ENCODE results near the gene CREM. TPM values are rescaled to one million over a fixed set of nuclear protein-coding genes. Genes with fewer than 3 reads are reported as not detected.

Gene CREM
- total RNA-seq, 5 donors from 2014 or later (not counting 1 experiment from before 2014, with no cell fraction given) = 20.6 to 57.2 (median 26.0) TPM

DNA sequence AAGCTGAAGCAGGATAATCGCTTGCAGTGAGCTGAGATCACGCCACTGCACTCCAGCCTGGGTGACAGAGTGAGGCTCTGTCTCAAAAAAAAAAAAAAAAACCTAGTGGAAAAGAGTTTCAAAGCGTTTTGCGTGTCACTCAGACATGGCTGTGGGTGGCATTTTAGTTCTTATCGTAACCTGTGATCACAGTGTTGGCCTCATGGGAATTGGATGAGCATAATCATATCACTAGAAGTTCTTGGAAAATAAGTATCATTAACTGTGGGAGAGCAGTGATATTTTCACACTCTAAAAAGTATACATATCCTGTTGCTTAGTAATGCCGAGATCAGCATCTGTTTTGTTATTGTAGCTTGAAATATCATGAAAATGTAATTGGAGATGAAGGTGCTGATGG lies 92.6 kb downstream of the CREM start:
- H3K4me1 Mint-ChIP-seq = peaks cover 11 to 31% (median 20%) of the 10 kb centered on the region in 3 donors
- WGBS (ENCODE audit: insufficient coverage) = 25% methylated on average over 2 of the region's 6 CpGs
- Histone ChIP-seq H3K4me3 (ENCODE audit: control insufficient read depth in 1 of 2, extremely low read depth in 1 of 2, low read length in 1 of 2) (no peak overlapping the region), H3K27ac (ENCODE audit: low read length) (no peak overlapping the region), H3K9me3 (no peaks in the 10 kb centered on the region), H3K27me3 (replicated peaks in 1 of 2; ENCODE audit: control insufficient read depth in 2 of 2, extremely low read depth in 1 of 2, insufficient read depth in 2 of 2, low read length in 1 of 2) (peaks cover 0 to 12% of the 10 kb centered on the region in 2 experiments), H3K36me3 (ENCODE audit: control insufficient read depth in 2 of 2, extremely low read depth in 1 of 2, insufficient read depth in 1 of 2, low read length in 1 of 2) (no peaks in the 10 kb centered on the region), H3K4me1 (ENCODE audit: control insufficient read depth in 1 of 2, extremely low read depth in 1 of 2, insufficient read depth in 2 of 2, low read length in 2 of 2) (peaks cover 0 to 5% of the 10 kb centered on the region in 2 experiments)
- no peak overlapping the region for H3K4me3 Mint-ChIP-seq
- no peak for DNase-seq
- ATAC-seq (replicated peaks in 1 of 4) = no peak
- H3K9me3 Mint-ChIP-seq = no peaks in the 10 kb centered on the region
- H3K36me3 Mint-ChIP-seq = no peaks in the 10 kb centered on the region
- peak overlapping the region in 1 of 2 donors; percentile 61 for H3K27ac Mint-ChIP-seq
- H3K27me3 Mint-ChIP-seq = no peaks in the 10 kb centered on the region
- CTCF ChIA-PET = interaction anchor here (0.6 to 4.3 kb wide), 9 partner anchors 14 to 202 kb away, joined by 3 to 44 read pairs (median 6); no protein-coding TSS in a partner anchor
- POLR2A ChIA-PET = interaction anchor here in 1 of 2 donors (0.6 to 1.6 kb wide), 4 partner anchors 19 to 113 kb away, joined by 3 to 8 read pairs (median 5); no protein-coding TSS in a partner anchor

DNA sequence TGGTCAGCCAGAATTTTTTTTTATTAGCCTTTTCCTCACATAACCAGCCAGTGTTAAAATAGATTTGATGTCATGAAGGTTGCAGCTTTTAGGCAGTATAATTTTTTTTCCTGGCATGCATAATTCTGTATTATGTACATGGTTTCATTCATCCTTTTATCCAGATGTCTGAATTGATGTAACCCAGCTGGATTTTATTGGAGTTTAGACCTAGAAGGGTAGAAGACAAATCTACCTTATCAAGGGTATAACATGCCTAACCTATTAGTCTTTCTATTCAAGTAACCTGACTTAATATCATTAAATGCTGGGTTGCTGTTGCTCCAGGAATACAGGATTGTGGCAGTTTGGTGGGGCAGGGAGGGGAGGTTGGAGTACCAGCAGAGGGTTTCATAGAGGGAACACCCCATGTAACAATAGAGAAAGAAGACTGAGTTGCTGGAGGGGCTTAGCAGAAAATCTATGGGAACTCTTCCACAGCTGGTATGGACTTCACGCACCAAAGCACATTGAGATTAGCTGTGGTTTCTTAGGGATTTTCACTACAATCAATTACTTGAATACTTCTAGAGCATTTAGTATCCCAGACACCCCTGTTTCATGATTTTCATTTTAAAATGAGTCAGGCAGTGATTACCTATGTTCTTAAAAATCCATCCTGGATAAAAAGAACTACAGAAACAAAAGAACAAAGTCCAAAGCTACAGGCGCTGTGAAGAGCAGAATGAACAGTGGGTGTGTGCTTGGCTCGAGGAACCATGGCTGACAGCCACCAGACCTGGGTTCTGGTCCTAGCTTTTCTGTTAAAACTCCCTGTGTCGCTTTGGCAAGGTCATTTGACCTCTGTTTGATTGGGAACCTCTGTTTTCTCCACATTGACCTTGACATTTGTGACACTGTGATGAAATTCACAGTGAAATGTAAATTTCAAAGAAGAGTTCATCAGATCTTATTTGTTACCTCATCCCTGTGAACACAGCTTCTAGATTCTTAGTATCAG lies 93.5 kb downstream of the CREM start:
- DNase-seq = no peak
- Histone ChIP-seq H3K4me1 (ENCODE audit: control insufficient read depth in 1 of 2, extremely low read depth in 1 of 2, insufficient read depth in 2 of 2, low read length in 2 of 2) (peaks cover 0 to 5% of the 10 kb centered on the region in 2 experiments), H3K27ac (ENCODE audit: low read length) (no peak overlapping the region), H3K4me3 (ENCODE audit: control insufficient read depth in 1 of 2, extremely low read depth in 1 of 2, low read length in 1 of 2) (no peak overlapping the region), H3K36me3 (ENCODE audit: control insufficient read depth in 2 of 2, extremely low read depth in 1 of 2, insufficient read depth in 1 of 2, low read length in 1 of 2) (no peaks in the 10 kb centered on the region), H3K27me3 (replicated peaks in 1 of 2; ENCODE audit: control insufficient read depth in 2 of 2, extremely low read depth in 1 of 2, insufficient read depth in 2 of 2, low read length in 1 of 2) (peaks cover 0 to 12% of the 10 kb centered on the region in 2 experiments), H3K9me3 (no peaks in the 10 kb centered on the region)
- Mint-ChIP-seq H3K4me3 (no peak overlapping the region), H3K27me3 (no peaks in the 10 kb centered on the region), H3K9me3 (peaks cover 0 to 1% (median 0%) of the 10 kb centered on the region in 3 donors), H3K4me1 (peaks cover 13 to 33% (median 20%) of the 10 kb centered on the region in 3 donors), H3K27ac (no peak overlapping the region), H3K36me3 (no peaks in the 10 kb centered on the region)
- CTCF ChIA-PET = interaction anchor here (0.5 to 1.3 kb wide), 8 partner anchors 24 to 344 kb away, joined by 3 to 11 read pairs (median 4); no protein-coding TSS in a partner anchor
- ATAC-seq (replicated peaks in 1 of 4) = no peak
- 55% methylated on average over 2 of the region's 4 CpGs for WGBS (ENCODE audit: insufficient coverage)
- POLR2A ChIA-PET = interaction anchor here in 1 of 2 donors (0.6 to 1.6 kb wide), 3 partner anchors 18 to 114 kb away, joined by 4 to 8 read pairs (median 6); no protein-coding TSS in a partner anchor

DNA sequence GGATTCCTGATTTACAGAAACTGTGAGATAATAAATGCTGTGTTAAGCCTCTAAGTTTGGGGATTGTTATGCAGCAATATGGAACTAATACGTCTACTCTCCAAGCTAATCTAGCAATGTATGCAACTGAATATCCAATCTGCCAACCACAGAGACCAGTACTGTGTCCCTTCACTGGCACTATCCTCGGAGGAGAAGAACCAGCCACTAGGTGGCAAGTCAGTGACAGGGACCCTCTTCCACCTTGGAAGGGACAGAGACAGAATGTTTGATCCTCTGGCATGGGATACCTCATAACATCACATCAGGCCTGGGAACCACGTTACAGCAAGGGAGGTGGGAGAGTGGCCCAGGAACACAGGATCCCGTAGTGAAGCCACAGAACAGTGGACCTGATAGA lies 96.4 kb downstream of the CREM start:
- Histone ChIP-seq H3K27me3 (replicated peaks in 1 of 2; ENCODE audit: control insufficient read depth in 2 of 2, extremely low read depth in 1 of 2, insufficient read depth in 2 of 2, low read length in 1 of 2) (peaks cover 0 to 12% of the 10 kb centered on the region in 2 experiments), H3K9me3 (no peaks in the 10 kb centered on the region), H3K4me3 (ENCODE audit: control insufficient read depth in 1 of 2, extremely low read depth in 1 of 2, low read length in 1 of 2) (no peak overlapping the region), H3K27ac (ENCODE audit: low read length) (no peak overlapping the region), H3K36me3 (ENCODE audit: control insufficient read depth in 2 of 2, extremely low read depth in 1 of 2, insufficient read depth in 1 of 2, low read length in 1 of 2) (no peaks in the 10 kb centered on the region), H3K4me1 (ENCODE audit: control insufficient read depth in 1 of 2, extremely low read depth in 1 of 2, insufficient read depth in 2 of 2, low read length in 2 of 2) (peaks cover 0 to 5% of the 10 kb centered on the region in 2 experiments)
- CTCF ChIA-PET = interaction anchor here in 1 of 2 donors (1.5 kb wide), 1 partner anchor 102 kb away, joined by 6 read pairs; no protein-coding TSS in a partner anchor
- peaks cover 14 to 20% (median 20%) of the 10 kb centered on the region in 3 donors for H3K4me1 Mint-ChIP-seq
- DNase-seq (no peak), ATAC-seq (replicated peaks in 1 of 4) (no peak)
- 81% methylated on average over 3 of the region's 4 CpGs for WGBS (ENCODE audit: insufficient coverage)
- no peak overlapping the region for H3K4me3 Mint-ChIP-seq
- H3K9me3 Mint-ChIP-seq = peaks cover 0 to 4% (median 0%) of the 10 kb centered on the region in 3 donors
- POLR2A ChIA-PET = no interaction called here
- no peak overlapping the region for H3K27ac Mint-ChIP-seq
- H3K27me3 Mint-ChIP-seq = no peaks in the 10 kb centered on the region
- no peaks in the 10 kb centered on the region for H3K36me3 Mint-ChIP-seq

DNA sequence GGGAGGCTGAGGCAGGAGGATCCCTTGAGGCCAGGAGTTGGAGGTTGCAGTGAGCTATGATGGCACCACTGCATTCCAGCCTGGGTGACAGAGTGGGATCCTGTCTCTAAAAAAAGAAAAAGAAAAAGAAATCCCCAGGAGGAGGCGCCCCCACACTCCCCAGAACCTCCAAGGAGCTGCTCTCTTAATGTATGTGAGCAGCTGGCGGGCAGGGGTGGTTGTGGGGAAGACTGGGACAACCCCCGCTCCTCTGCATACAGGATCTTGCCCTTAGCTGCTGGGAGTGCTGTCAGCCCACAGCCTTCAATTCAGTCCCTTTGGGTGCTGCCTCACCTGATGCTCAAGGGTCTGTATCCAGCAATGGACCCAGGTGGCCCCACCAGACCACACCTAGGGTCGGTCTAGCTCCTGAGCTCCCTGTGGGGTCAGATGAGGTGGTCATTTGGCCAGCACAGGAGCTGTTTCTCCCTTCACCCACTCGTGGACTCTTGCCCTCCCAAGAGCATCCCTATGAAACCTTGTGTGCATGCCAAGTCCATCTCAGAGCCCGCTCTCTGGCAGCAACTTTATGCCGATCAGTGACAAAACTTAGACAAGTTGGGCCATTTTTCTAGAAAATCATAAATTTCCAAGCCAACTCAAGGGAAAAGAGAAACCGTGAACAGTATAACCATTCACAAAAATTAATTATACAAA lies 97.5 kb downstream of the CREM start:
- Mint-ChIP-seq H3K27ac (no peak overlapping the region), H3K4me1 (peaks cover 3 to 12% (median 8%) of the 10 kb centered on the region in 3 donors), H3K4me3 (no peak overlapping the region), H3K9me3 (peaks cover 0 to 4% (median 0%) of the 10 kb centered on the region in 3 donors), H3K27me3 (no peaks in the 10 kb centered on the region), H3K36me3 (no peaks in the 10 kb centered on the region)
- DNase-seq (no peak), ATAC-seq (replicated peaks in 1 of 4) (no peak)
- ChIA-PET CTCF (interaction anchor here (0.6 to 2.1 kb wide), 5 partner anchors 23 to 209 kb away, joined by 3 to 10 read pairs (median 4); no protein-coding TSS in a partner anchor), POLR2A (interaction anchor here in 1 of 2 donors (1.1 kb wide), 1 partner anchor 28 kb away, joined by 6 read pairs; no protein-coding TSS in a partner anchor)
- H3K4me1 ChIP-seq (ENCODE audit: control insufficient read depth in 1 of 2, extremely low read depth in 1 of 2, insufficient read depth in 2 of 2, low read length in 2 of 2) = no peaks in the 10 kb centered on the region
- H3K27ac ChIP-seq (ENCODE audit: low read length) = no peak overlapping the region
- H3K36me3 ChIP-seq (ENCODE audit: control insufficient read depth in 2 of 2, extremely low read depth in 1 of 2, insufficient read depth in 1 of 2, low read length in 1 of 2) = no peaks in the 10 kb centered on the region
- peaks cover 0 to 9% of the 10 kb centered on the region in 2 experiments for H3K27me3 ChIP-seq (replicated peaks in 1 of 2; ENCODE audit: control insufficient read depth in 2 of 2, extremely low read depth in 1 of 2, insufficient read depth in 2 of 2, low read length in 1 of 2)
- 88% methylated on average over 3 of the region's 8 CpGs for WGBS (ENCODE audit: insufficient coverage)
- no peak overlapping the region for H3K4me3 ChIP-seq (ENCODE audit: control insufficient read depth in 1 of 2, extremely low read depth in 1 of 2, low read length in 1 of 2)
- H3K9me3 ChIP-seq = no peaks in the 10 kb centered on the region

DNA sequence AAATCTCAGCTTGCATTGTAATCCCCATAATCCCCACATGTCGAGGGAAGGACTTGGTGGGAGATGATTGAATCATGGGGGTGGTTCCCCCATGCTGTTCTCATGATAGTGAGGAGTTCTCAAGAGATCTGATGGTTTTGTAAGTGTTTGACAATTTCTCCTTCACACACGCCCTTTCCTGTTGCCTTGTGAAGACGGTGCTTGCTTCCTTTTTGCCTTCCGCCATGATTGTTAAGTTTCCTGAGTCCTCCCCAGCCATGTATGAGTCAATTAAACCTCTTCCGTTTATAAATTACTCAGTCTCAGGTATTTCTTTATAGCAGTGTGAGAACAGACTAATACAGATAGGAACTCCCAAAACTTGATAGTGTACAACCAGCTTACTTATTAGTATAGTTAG lies 98.6 kb downstream of the CREM start:
- H3K27me3 ChIP-seq (replicated peaks in 1 of 2; ENCODE audit: control insufficient read depth in 2 of 2, extremely low read depth in 1 of 2, insufficient read depth in 2 of 2, low read length in 1 of 2) = peaks cover 0 to 9% of the 10 kb centered on the region in 2 experiments
- H3K4me1 Mint-ChIP-seq = peaks cover 0 to 12% (median 5%) of the 10 kb centered on the region in 3 donors
- no peak overlapping the region for H3K27ac ChIP-seq (ENCODE audit: low read length)
- H3K4me1 ChIP-seq (ENCODE audit: control insufficient read depth in 1 of 2, extremely low read depth in 1 of 2, insufficient read depth in 2 of 2, low read length in 2 of 2) = no peaks in the 10 kb centered on the region
- peak in 3 of 4 experiments; percentile 43 to 55 (median 51) for ATAC-seq (replicated peaks in 1 of 4)
- no peak overlapping the region for H3K4me3 ChIP-seq (ENCODE audit: control insufficient read depth in 1 of 2, extremely low read depth in 1 of 2, low read length in 1 of 2)
- H3K36me3 ChIP-seq (ENCODE audit: control insufficient read depth in 2 of 2, extremely low read depth in 1 of 2, insufficient read depth in 1 of 2, low read length in 1 of 2) = no peaks in the 10 kb centered on the region
- H3K9me3 Mint-ChIP-seq = peaks cover 0 to 4% (median 0%) of the 10 kb centered on the region in 3 donors
- ChIA-PET CTCF (interaction anchor here in 1 of 2 donors (0.7 to 2.1 kb wide), 2 partner anchors 24 to 30 kb away, joined by 3 to 8 read pairs; no protein-coding TSS in a partner anchor), POLR2A (interaction anchor here (0.6 to 1.1 kb wide), 3 partner anchors 29 to 97 kb away, joined by 5 to 6 read pairs (median 6); no protein-coding TSS in a partner anchor)
- no peaks in the 10 kb centered on the region for H3K36me3 Mint-ChIP-seq
- no peaks in the 10 kb centered on the region for H3K9me3 ChIP-seq
- peak in 3 of 35 experiments; percentile 4 to 37 (median 4) for DNase-seq
- no peaks in the 10 kb centered on the region for H3K27me3 Mint-ChIP-seq
- H3K4me3 Mint-ChIP-seq = no peak overlapping the region
- WGBS (ENCODE audit: insufficient coverage) = no CpG with 5 or more reads among the region's 5 CpGs
- H3K27ac Mint-ChIP-seq = peak overlapping the region in 1 of 2 donors; percentile 56
